GM18508 (cell line): ENCODE data around the gene TBC1D7.
"Not testable (repeated sequence)": the region's sequence is repeated elsewhere in the genome, so short reads cannot be mapped to it uniquely, and the experiment has no call there.

Experiments used
- ATAC-seq: cut with Tn5 transposase; IDR thresholded peaks from one replicate; pipeline ENCODE4 v1.9.1; 2021; ENCODE audit warnings: moderate number of reproducible peaks; ENCODE audit not compliant: insufficient read depth, unreplicated experiment

TBC1D7 gene

GRCh38 chr6:13326031-13326586 is 2.2 kb downstream of the TBC1D7 start:
- ATAC-seq, result not testable (repeated sequence)

DNA sequence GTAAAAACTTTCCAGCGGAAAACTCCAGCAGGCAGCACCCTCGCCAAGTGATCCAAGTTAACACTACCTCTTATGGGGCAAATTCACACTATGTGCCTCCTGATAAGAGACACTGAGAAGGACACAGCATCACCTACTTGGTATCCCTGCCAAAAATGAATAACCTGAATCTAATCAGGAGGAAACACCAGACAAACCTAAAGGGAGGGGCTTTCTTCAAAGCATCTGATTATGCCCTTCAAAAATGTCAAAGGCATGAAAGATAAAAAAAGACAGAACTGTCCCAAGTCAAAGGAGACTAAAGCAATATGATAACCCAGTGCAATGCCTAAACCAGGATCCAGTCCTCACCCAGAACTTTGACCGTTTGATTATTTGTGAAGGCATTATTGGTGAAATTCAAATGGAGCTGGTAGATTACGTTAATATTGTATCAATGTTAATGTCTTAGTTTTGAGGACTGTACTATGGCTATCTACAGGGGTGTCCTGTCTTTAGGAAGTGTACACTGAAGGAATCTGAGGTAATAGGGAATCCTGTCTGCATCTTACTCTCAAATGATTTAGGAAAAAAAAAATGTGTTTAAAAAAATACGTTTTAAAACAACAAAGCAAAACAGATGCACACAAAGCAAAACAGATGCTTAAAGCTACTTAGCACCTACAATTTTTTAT is 8.3 kb downstream of the TBC1D7 start:
- ATAC-seq, result no peak

GRCh38 chr6:13318821-13319220 is 9.5 kb downstream of the TBC1D7 start:
- no peak for ATAC-seq

DNA sequence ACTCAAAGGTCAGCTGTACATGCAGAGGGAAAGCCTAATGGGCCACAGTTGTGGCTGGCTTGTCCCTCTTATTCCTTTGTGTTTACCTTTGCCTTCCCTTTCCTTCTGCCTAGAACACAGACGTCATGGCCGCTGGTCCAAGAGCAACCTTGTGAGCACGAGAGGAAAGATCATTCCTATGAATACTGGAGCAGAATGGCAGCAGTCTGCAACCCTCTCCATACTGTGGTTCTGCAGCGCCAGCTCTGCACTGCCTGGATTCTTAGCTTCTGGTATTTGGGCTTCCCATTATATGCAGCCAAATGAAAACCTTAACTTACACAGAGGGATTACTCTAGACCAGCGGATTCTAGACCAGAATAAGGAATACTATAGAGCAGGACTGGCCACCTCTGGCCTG is 12.4 kb downstream of the TBC1D7 start:
- no peak for ATAC-seq

GRCh38 chr6:13314806-13315205 is 13.5 kb downstream of the TBC1D7 start:
- ATAC-seq, result no peak

DNA sequence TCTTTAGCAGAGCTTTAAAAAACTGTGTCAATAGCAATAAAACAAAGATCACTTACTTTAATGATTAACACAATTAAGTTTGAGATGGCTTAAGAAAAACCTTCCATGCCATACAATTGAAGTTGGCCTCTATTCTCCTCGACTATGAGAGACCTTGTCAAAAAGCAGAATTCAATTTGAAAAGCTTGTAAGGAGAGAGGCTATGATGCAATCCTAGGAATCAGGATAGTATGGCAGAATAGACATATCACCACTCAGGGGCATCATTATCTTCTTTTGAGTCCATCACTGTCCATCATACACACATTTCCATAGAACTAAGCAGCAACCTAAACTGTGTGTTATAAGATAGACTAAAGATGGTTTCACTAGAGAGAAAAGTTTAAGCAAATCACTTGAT is 17.2 kb downstream of the TBC1D7 start:
- ATAC-seq, result no peak

GRCh38 chr6:13308332-13308731 is 20.0 kb downstream of the TBC1D7 start:
- ATAC-seq, result no peak

DNA sequence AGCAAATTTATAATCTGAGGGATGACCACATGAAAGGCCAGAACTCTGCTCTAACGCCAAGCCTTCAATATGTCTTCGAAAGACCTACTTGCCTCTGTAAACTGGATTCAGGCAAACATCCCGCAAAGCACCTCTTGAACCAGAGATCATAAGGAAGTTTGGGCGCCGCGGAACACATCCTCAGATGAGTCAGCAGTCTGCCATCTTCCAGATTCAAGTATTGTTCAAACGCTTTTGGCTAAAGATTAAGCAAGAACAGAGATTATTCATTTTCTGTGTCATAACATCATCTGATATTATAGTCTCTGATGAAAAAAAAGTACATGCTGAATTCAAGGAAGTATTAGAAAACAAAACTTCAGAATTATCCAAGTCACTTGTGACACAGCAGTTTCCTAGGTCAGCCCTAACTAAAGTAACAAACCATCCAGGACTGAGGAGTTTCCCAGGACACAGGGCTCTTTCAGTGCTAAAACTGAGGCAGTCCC is 20.8 kb downstream of the TBC1D7 start:
- ATAC-seq, result no peak

DNA sequence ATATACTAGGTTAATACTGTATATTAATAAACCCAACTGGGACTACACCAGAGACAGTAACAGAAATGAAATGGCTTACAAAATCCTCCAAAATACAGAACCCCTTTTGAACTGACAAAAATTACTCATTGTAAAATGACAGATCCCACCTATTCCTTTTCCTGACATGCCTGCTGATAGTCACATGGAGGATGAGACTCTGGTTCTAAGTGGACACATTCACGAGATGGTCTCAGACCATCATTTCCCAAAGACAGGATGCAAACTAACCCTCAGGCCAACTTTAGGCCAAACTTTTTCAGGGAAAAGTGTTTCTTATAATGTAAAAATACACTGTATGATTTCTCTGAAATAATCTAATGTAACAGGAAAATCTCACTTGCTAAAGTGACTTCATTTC is 22.5 kb downstream of the TBC1D7 start:
- ATAC-seq, result no peak

DNA sequence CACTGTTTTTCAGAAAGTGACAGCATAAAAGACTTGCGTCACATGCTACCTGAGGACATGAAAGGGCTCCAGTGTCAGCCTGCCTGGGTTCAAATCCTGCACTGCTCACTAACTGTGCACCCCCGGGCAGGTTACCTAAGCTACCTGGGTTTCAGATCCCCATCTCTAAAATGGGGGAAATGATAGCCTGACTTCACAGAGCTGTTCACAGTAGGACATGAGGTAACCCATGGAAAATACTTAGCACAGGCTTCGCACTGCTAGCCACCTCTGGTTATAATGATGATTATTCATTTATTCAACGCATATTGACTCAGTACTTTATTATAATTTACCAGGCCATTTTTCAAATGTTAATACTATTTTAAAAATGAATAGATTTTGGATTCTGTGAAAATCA is 23.0 kb downstream of the TBC1D7 start:
- no peak for ATAC-seq

GRCh38 chr6:13304580-13305260 is 23.6 kb downstream of the TBC1D7 start:
- no peak for ATAC-seq

DNA sequence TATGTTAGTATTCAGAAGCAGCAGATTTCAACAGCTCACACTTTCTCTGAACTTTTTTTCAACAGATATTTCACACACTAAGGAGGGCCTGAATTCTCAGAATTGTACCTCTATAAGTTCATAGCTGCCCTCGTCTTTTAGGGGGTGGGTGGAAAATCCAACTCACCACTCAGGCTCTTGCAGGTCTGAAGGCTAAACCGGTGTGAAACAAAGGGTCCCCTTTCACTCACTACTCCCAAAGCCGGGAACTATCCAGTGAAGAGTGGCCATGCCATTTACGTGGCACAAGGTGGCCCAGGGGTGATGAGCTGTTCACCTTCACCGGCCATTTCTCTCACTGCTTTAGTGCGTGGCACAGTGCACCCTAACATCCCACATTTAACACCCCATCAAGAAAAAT is 24.2 kb downstream of the TBC1D7 start:
- no peak for ATAC-seq

- ATAC-seq, result peak; percentile 27
Observed at GRCh38 chr6:13303668-13304017, 24.7 kb downstream of the TBC1D7 start.

DNA sequence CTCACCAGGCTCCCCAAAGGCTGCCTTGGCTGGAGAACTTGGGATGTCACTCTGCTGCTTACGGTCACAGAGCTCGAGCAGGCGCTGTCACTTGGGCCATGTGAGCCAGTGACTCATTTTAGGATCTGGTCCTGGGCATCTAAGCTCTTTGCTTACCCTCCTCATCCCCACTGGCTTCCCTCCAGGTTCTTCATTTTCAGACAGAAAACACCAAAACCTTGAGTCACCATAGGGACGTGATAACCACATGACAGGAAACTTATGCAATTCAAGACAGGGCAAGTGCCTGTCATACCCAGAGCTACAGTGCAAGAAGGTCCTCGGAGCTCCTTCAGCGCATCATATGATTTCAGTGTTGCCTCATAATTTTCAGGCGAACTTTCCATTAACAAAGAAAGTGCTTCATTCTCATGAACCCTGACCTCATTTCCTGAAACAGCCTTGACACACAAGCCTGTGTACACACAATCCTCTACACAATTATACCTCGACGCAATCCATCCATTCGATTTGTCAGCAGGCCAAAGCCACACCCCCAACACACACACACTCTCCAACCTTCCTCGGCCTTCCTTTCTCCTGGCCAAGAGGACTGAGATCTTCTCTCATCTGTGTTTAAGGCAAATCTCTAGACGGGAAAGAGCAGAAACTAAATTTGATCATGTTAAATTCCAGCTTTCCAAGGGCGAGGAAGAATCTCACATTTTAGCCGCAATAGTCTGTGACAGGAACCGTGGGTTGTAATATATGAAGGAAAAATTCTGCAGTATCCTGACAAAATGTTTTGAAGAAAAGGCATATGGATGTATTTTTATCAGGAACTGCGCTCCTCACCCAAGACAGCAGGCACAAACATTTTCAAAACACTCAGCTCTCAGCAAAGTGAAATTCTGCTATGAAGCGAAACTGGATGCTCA is 25.3 kb downstream of the TBC1D7 start:
- ATAC-seq, result peak; percentile 49

GRCh38 chr6:13302291-13302690 is 26.0 kb downstream of the TBC1D7 start:
- ATAC-seq, result no peak

GRCh38 chr6:13300643-13301590 is 27.4 kb downstream of the TBC1D7 start:
- no peak for ATAC-seq

DNA sequence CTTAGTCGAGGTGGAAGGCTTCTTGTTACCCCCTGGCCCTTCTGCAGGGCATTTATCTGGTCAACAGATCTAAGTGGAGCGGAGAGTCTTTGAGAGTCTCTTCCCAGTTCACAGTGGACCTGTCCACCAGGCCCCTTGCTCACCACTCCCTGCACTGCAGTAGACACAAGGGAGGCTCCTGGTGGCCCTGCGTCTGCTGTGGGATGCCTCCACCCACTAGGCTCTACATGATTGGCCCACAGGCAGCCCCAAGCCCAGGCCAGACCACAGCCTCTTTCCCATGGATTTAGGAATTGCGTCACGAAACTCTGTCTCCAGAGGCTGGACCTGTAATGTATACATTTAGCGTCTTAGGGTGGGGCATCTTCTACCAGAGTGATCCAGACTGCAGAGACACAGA is 28.4 kb downstream of the TBC1D7 start:
- ATAC-seq, result no peak

DNA sequence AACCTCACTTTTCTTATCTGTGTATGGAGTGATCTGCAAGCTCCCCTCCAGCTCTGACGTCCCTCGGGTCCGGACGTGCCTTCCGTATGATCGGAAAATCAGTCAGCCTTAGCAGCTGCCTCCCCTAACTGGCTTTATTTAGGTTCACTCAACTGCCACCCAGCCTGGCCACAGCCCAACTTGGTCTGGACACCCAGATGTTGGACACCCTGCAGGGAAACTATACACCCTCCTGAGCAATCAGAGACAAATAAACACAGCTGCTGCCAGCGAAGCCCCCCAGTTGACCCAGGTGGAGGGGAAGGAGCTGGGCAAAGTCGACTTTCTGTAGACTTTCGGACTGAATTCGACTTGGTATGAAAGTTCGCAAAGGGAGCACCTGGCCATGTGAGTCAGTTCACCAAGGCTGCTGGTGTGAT is 28.9 kb downstream of the TBC1D7 start:
- ATAC-seq, result no peak

GRCh38 chr6:13298446-13298845 is 29.9 kb downstream of the TBC1D7 start:
- no peak for ATAC-seq

GRCh38 chr6:13297391-13297790 is 30.9 kb downstream of the TBC1D7 start:
- ATAC-seq, result no peak
